ENCODE results near the gene KIR2DL4. TPM values are rescaled to one million over a fixed set of nuclear protein-coding genes. Genes with fewer than 3 reads are reported as not detected.
"Not testable (repeated sequence)": the region's sequence is repeated elsewhere in the genome, so short reads cannot be mapped to it uniquely, and the experiment has no call there.

The KIR2DL4 gene
- total RNA-seq, 1 experiment from 2014 or later, result not detected

DNA sequence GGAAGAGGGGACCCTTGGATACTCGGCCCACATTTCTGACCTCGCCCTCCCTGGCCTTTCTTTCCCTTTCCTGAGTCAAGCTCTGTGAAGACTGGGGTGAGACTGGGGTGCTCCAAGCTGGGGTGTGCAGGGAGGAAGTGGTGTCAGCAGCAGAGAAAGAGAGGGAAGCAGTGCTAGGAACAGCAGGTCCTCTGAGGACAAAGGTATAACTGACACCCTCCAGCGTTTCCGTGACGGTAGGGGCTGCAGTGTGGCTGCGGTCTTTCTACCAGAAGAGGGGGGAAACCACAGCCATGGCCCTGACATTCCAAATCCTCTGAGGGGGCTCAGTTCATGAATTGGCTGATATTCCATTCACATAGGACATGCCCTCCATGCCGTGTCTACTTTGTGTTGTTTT is 47.9 kb downstream of the KIR2DL4 start:
- ChIA-PET CTCF (no interaction called here), RAD21 (ENCODE audit: low non-redundant PET in 1 of 2, low total read pairs in 2 of 2, uncharacterized antibody in 2 of 2, unreplicated experiment in 2 of 2) (no interaction called here), POLR2A (no interaction called here)
- ATAC-seq (no peak), DNase-seq (ENCODE audit: low read depth, low spot score) (no peak)
- Histone ChIP-seq H3K9ac (ENCODE audit: low read length) (no peak overlapping the region), H3K9me2 (ENCODE audit: insufficient read depth) (no peaks in the 10 kb centered on the region), H3K4me2 (ENCODE audit: low read length) (no peak overlapping the region), H3K4me3 (replicated peaks in 1 of 2; ENCODE audit: low read depth in 1 of 2, low read length in 2 of 2) (no peak overlapping the region), H2AFZ (ENCODE audit: low read depth, low read length, poor library complexity, severe bottlenecking) (no peak overlapping the region), H4K20me1 (ENCODE audit: insufficient read depth) (no peaks in the 10 kb centered on the region), H3K9me3 (ENCODE audit: control insufficient read depth in 1 of 2, insufficient read depth in 1 of 2, low read depth in 1 of 2, low read length in 2 of 2) (no peaks in the 10 kb centered on the region), H3K27me3 (ENCODE audit: insufficient read depth, low read length) (peaks cover 3% of the 10 kb centered on the region), H3K36me3 (ENCODE audit: control insufficient read depth in 1 of 2, insufficient read depth in 2 of 2, low read length in 2 of 2) (no peaks in the 10 kb centered on the region), H3K4me1 (ENCODE audit: control insufficient read depth in 1 of 2, insufficient read depth in 2 of 2, low read length in 2 of 2) (no peaks in the 10 kb centered on the region), H3K27ac (ENCODE audit: low read depth, low read length) (no peak overlapping the region), H3K79me2 (ENCODE audit: insufficient read depth, low read length) (no peaks in the 10 kb centered on the region)
- TF ChIP-seq POLR2A (IDR thresholded peaks at IDR 0.05; ENCODE audit: borderline replicate concordance, extremely low read depth, insufficient read depth, insufficient read length), result no peak
- TF ChIP-seq POLR2AphosphoS5 (IDR thresholded peaks at IDR 0.05; ENCODE audit: low read depth, low read length), result no peak
- no peak for TF ChIP-seq EGR1 (IDR thresholded peaks at IDR 0.05; ENCODE audit: low read depth)
- no peak for TF ChIP-seq ZBTB33 (IDR thresholded peaks at IDR 0.05; ENCODE audit: extremely low read depth, insufficient replicate concordance, low read length)
- no peak for TF ChIP-seq SIN3A (IDR thresholded peaks at IDR 0.05; ENCODE audit: low read depth)
- no TSS peak for BruUV-seq (replicated peaks)
- intact Hi-C loops (cut with micrococcal nuclease), result loop anchor here (10.0 kb wide), 1 partner anchor 77 kb away; no protein-coding TSS in a partner anchor

DNA sequence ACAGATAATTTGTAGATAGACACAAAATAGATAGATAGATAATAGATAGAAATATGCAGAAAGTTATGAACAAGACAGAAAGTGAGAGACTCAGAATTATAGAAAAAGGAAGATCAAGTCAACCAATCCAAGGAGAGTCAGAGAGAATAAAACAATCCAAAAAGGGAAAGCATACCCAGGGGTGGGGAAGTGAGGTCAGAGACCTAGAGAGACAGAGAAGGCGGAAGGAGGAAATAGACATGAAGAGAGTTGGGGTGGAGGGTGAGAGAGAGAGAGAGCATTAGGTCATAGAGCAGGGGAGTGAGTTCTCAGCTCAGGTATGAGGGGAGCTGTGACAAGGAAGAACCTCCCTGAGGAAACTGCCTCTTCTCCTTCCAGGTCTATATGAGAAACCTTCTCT is 51.8 kb downstream of the KIR2DL4 start:
- H3K9me2 ChIP-seq (ENCODE audit: insufficient read depth); ATAC-seq; H3K9me3 ChIP-seq (ENCODE audit: control insufficient read depth in 1 of 2, insufficient read depth in 1 of 2, low read depth in 1 of 2, low read length in 2 of 2); H3K9ac ChIP-seq (ENCODE audit: low read length); POLR2A ChIA-PET; H3K27ac ChIP-seq (ENCODE audit: low read depth, low read length); CTCF ChIA-PET; H3K79me2 ChIP-seq (ENCODE audit: insufficient read depth, low read length); H4K20me1 ChIP-seq (ENCODE audit: insufficient read depth); H3K36me3 ChIP-seq (ENCODE audit: control insufficient read depth in 1 of 2, insufficient read depth in 2 of 2, low read length in 2 of 2); H2AFZ ChIP-seq (ENCODE audit: low read depth, low read length, poor library complexity, severe bottlenecking); H3K4me3 ChIP-seq (replicated peaks in 1 of 2; ENCODE audit: low read depth in 1 of 2, low read length in 2 of 2); DNase-seq (ENCODE audit: low read depth, low spot score); H3K4me2 ChIP-seq (ENCODE audit: low read length); H3K4me1 ChIP-seq (ENCODE audit: control insufficient read depth in 1 of 2, insufficient read depth in 2 of 2, low read length in 2 of 2); RAD21 ChIA-PET (ENCODE audit: low non-redundant PET in 1 of 2, low total read pairs in 2 of 2, uncharacterized antibody in 2 of 2, unreplicated experiment in 2 of 2); BruUV-seq (replicated peaks): not testable (repeated sequence)
- intact Hi-C loops (cut with micrococcal nuclease), result loop anchor here (10.0 kb wide), 1 partner anchor 80 kb away; no protein-coding TSS in a partner anchor
- peaks cover 12% of the 10 kb centered on the region for H3K27me3 ChIP-seq (ENCODE audit: insufficient read depth, low read length)

- H3K4me1 ChIP-seq (ENCODE audit: control insufficient read depth in 1 of 2, insufficient read depth in 2 of 2, low read length in 2 of 2); POLR2A ChIA-PET; H3K9ac ChIP-seq (ENCODE audit: low read length); RAD21 ChIA-PET (ENCODE audit: low non-redundant PET in 1 of 2, low total read pairs in 2 of 2, uncharacterized antibody in 2 of 2, unreplicated experiment in 2 of 2); BruUV-seq (replicated peaks); H3K4me3 ChIP-seq (replicated peaks in 1 of 2; ENCODE audit: low read depth in 1 of 2, low read length in 2 of 2); H3K36me3 ChIP-seq (ENCODE audit: control insufficient read depth in 1 of 2, insufficient read depth in 2 of 2, low read length in 2 of 2); ATAC-seq; H3K79me2 ChIP-seq (ENCODE audit: insufficient read depth, low read length); H3K9me3 ChIP-seq (ENCODE audit: control insufficient read depth in 1 of 2, insufficient read depth in 1 of 2, low read depth in 1 of 2, low read length in 2 of 2); H3K4me2 ChIP-seq (ENCODE audit: low read length); H2AFZ ChIP-seq (ENCODE audit: low read depth, low read length, poor library complexity, severe bottlenecking); H3K9me2 ChIP-seq (ENCODE audit: insufficient read depth); H4K20me1 ChIP-seq (ENCODE audit: insufficient read depth); CTCF ChIA-PET; H3K27ac ChIP-seq (ENCODE audit: low read depth, low read length); DNase-seq (ENCODE audit: low read depth, low spot score): not testable (repeated sequence)
- intact Hi-C loops (cut with micrococcal nuclease), result loop anchor here (10.0 kb wide), 1 partner anchor 84 kb away; no protein-coding TSS in a partner anchor
- H3K27me3 ChIP-seq (ENCODE audit: insufficient read depth, low read length), result peaks cover 11% of the 10 kb centered on the region
These were observed 55.1 kb downstream of the KIR2DL4 start for GRCh38 chr19:54858476-54858875.

DNA sequence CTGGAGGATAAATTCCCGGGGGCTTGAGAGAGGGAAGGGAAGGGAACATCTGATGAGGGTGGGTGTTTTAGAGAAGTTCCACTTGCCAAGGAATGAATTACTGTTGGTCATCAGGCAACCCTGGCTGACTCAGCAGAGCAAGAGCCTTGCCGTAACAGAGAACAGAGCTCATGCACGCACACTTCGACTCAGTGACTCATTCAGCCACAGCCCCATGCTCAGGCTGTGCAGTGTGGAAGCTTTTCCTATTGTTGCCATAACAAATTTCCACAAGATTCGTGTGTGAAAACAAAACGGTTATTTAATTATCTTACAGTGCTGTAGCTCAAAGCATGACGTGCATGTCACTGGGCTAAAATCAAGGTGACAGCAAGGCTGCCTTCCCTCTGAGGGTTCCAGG is 56.0 kb downstream of the KIR2DL4 start:
- ATAC-seq; POLR2A ChIA-PET; H3K4me1 ChIP-seq (ENCODE audit: control insufficient read depth in 1 of 2, insufficient read depth in 2 of 2, low read length in 2 of 2); H3K79me2 ChIP-seq (ENCODE audit: insufficient read depth, low read length); H3K27ac ChIP-seq (ENCODE audit: low read depth, low read length); CTCF ChIA-PET; H2AFZ ChIP-seq (ENCODE audit: low read depth, low read length, poor library complexity, severe bottlenecking); H3K4me2 ChIP-seq (ENCODE audit: low read length); RAD21 ChIA-PET (ENCODE audit: low non-redundant PET in 1 of 2, low total read pairs in 2 of 2, uncharacterized antibody in 2 of 2, unreplicated experiment in 2 of 2); H4K20me1 ChIP-seq (ENCODE audit: insufficient read depth); DNase-seq (ENCODE audit: low read depth, low spot score); H3K9ac ChIP-seq (ENCODE audit: low read length); H3K9me3 ChIP-seq (ENCODE audit: control insufficient read depth in 1 of 2, insufficient read depth in 1 of 2, low read depth in 1 of 2, low read length in 2 of 2); H3K36me3 ChIP-seq (ENCODE audit: control insufficient read depth in 1 of 2, insufficient read depth in 2 of 2, low read length in 2 of 2); BruUV-seq (replicated peaks); H3K4me3 ChIP-seq (replicated peaks in 1 of 2; ENCODE audit: low read depth in 1 of 2, low read length in 2 of 2); H3K9me2 ChIP-seq (ENCODE audit: insufficient read depth): not testable (repeated sequence)
- intact Hi-C loops (cut with micrococcal nuclease), result loop anchor here (10.0 kb wide), 1 partner anchor 85 kb away; no protein-coding TSS in a partner anchor
- peaks cover 11% of the 10 kb centered on the region for H3K27me3 ChIP-seq (ENCODE audit: insufficient read depth, low read length)
